Left cardiac atrium (tissue), 4 donors: ENCODE measurements around the gene P2RY14. TPM values are rescaled to one million over a fixed set of nuclear protein-coding genes. Genes with fewer than 3 reads are reported as not detected.

Experiments used
- ATAC-seq, 2 donors: fragments of 200-7000 bp; cut with Tn5 transposase; one replicate each; pipeline ENCODE4 v1.9.1; 2020; ENCODE audit warnings: mild to moderate bottlenecking in 2 of 2, moderate library complexity in 2 of 2
- DNase-seq: peaks from one replicate; pipeline ENCODE4 v3.0.0-alpha.2; 2020
- intact Hi-C, 2 donors: fragments of 100-400 bp; cut with DNase I; formaldehyde crosslinking; loops; one replicate each; pipeline versions ENCODE4 v1.14.1 to v1.15.1; 2022 to 2023
- total RNA-seq, 2 donors: library from RNA; stranded (reverse); fragmentation: NEBNext Ultra II Directional; extraction: Animal tissue kit (Norgen Biotek cat#: 25700); gene quantifications; one replicate each; pipeline ENCODE4 v1.2.1, GENCODE V29; 2021
- donor health status: DM: no; HTN: yes; CAD: no.
- donor health status: DM: no; HTN: yes; CAD: no; lungs with severe emphysema.
- donor health status: DM: yes; HTN: yes; CAD: no.
- donor health status: Dilated cardiomyopathy.

P2RY14 gene
- total RNA-seq, 2 donors from 2014 or later: 1.5 to 4.5 TPM

DNA sequence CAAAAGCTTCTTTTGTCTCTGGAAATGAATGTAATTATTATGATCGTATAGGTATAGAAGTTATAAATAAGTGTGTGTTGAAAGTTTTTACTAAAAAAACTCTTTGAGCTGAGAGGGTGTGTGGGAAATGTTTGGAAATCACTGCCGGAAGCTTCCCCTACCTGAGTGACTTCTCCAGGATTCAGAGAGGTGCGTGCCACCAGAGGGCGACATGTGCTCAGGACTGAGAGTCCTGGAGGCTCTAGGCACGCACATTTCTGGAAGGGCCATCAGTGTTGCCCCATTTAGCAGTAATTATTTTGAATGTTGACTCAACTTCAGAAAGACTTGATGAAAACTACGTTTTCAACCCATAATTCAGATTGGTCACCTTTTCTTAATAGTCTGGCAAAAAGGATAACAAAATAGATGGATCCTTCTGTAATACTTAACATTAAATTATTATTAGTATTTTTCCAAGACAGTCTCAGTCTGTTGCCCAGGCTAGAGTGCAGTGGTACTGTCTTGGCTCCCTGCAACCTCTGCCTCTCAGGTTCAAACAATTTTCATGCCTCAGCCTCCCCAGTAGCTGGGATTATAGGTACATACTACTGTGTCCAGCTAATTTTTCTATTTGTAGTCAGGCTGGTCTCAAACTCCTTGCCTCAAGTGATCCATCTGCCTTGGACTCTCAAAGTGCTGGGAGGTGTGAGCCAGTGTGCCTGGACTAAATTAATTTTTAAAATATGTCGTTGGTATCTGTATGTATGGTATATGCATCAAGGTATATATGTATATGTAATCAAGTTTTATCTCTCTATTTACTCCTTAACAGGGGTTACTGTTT is 109.9 kb downstream of the P2RY14 start:
- intact Hi-C loops: loop anchor here (1.0 to 5.0 kb wide), 3 partner anchors 59 to 115 kb away; no protein-coding TSS in a partner anchor
- peak; percentile 78 to 82 for ATAC-seq
- peak; percentile 82 for DNase-seq

- intact Hi-C loops: loop anchor here (5.0 kb wide), 2 partner anchors 61 to 116 kb away; no protein-coding TSS in a partner anchor
- DNase-seq (no peak), ATAC-seq (no peak)
Observed at GRCh38 chr3:151166161-151166560, 112.2 kb downstream of the P2RY14 start.

DNA sequence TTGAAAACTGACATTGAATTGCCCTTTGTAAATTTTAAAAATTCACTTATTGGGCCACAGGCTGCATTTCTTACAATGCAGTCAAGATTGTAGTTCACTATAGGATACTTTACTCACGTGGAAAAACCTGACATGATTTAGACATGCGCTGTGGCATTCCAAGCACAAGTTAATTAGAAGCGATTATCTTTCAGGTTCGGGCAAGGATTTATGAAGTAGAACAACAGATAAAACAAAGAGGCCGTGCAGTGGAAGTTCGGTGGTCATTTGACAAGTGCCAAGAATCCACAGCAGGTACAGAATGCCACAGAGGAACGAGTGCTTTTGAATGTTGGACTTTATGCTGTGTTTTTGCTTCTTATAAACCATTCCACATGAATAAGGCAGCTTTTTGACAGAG is 113.1 kb downstream of the P2RY14 start:
- intact Hi-C loops: loop anchor here (5.0 kb wide), 2 partner anchors 62 to 117 kb away; no protein-coding TSS in a partner anchor
- no peak for DNase-seq
- no peak for ATAC-seq

Other genes with a start within 250 kb of the P2RY14 start
- gene MED12L, start 192.9 kb downstream of the P2RY14 start, total RNA-seq: under 1 TPM; 0.44 to 0.50 TPM
- 1 to 10 TPM in 1 of 2 donors, under 1 TPM in 1; 0.62 to 1.2 TPM for gene GPR171, start 75.3 kb downstream of the P2RY14 start, total RNA-seq
- not detected for gene GPR87, start 38.3 kb upstream of the P2RY14 start, total RNA-seq
- 1 to 10 TPM; 1.0 to 2.5 TPM for gene P2RY13, start 51.0 kb upstream of the P2RY14 start, total RNA-seq
- 1 to 10 TPM; 1.4 to 2.7 TPM for gene P2RY12, start 106.2 kb upstream of the P2RY14 start, total RNA-seq
- 10 to 100 TPM in 1 of 2 donors, 1 to 10 TPM in 1; 2.5 to 11.5 TPM for gene IGSF10, start 182.5 kb upstream of the P2RY14 start, total RNA-seq